ENCODE measurements around the gene PTGES. TPM values are rescaled to one million over a fixed set of nuclear protein-coding genes. Genes with fewer than 3 reads are reported as not detected.

PTGES gene
- total and polyA plus RNA-seq, 7 donors, result 0.32 to 0.68 (median 0.40) TPM

DNA sequence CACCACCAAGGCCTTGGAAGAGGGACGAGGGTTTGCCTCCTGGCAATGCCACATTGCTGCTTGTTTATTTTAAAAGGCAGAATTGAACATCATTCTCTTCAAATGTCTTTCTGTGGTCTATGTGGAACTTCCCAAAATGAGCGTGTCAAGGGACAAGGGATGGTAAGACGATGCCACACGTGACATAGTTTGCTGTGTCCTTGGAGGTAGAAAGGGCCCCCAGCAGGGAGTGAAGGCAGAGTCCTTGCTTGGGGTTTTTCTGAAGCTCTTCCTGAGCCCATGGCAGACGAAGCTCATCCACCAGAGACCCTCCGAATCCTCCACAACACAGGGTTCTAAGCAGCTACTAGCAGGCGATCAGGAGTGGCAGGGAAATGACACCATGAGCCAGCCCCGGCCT, 59.1 kb downstream of the PTGES start:
- DNase-seq, result no peak
- H3K27me3 ChIP-seq (ENCODE audit: insufficient read depth in 3 of 3, low read length in 2 of 3), result peaks cover 0 to 25% (median 14%) of the 10 kb centered on the region in 3 donors
- H3K27ac ChIP-seq, result no peak overlapping the region
- 53 to 75% (median 54%) methylated on average over 8 of the region's 8 CpGs for WGBS, 3 donors
- no peaks in the 10 kb centered on the region for H3K9me3 ChIP-seq
- intact Hi-C loops (cut with DNase I), result no loop called here
- no peak overlapping the region for H3K4me3 ChIP-seq
- no peak for ATAC-seq
- H3K4me1 ChIP-seq, result no peaks in the 10 kb centered on the region
- no peaks in the 10 kb centered on the region for H3K36me3 ChIP-seq (ENCODE audit: insufficient read depth in 1 of 2, low read depth in 1 of 2)
- TF ChIP-seq, protein P1, sequence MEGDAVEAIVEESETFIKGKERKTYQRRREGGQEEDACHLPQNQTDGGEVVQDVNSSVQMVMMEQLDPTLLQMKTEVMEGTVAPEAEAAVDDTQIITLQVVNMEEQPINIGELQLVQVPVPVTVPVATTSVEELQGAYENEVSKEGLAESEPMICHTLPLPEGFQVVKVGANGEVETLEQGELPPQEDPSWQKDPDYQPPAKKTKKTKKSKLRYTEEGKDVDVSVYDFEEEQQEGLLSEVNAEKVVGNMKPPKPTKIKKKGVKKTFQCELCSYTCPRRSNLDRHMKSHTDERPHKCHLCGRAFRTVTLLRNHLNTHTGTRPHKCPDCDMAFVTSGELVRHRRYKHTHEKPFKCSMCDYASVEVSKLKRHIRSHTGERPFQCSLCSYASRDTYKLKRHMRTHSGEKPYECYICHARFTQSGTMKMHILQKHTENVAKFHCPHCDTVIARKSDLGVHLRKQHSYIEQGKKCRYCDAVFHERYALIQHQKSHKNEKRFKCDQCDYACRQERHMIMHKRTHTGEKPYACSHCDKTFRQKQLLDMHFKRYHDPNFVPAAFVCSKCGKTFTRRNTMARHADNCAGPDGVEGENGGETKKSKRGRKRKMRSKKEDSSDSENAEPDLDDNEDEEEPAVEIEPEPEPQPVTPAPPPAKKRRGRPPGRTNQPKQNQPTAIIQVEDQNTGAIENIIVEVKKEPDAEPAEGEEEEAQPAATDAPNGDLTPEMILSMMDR (IDR thresholded peaks at IDR 0.05), result no peak

GRCh38 chr9:129692534-129692933, 60.3 kb downstream of the PTGES start:
- WGBS, 3 donors, result 83 to 88% (median 87%) methylated on average over 5 of the region's 5 CpGs

More at GRCh38 chr9:129692534-129692933, 60.3 kb downstream of the PTGES start:
- TF ChIP-seq, protein P1 (IDR thresholded peaks at IDR 0.05), result no peak
- peaks cover 0 to 15% (median 13%) of the 10 kb centered on the region in 3 donors for H3K27me3 ChIP-seq (ENCODE audit: insufficient read depth in 3 of 3, low read length in 2 of 3)
- intact Hi-C loops (cut with DNase I), result no loop called here
- ATAC-seq (no peak), DNase-seq (no peak)
- no peaks in the 10 kb centered on the region for H3K36me3 ChIP-seq (ENCODE audit: insufficient read depth in 1 of 2, low read depth in 1 of 2)
- H3K4me3 ChIP-seq, result no peak overlapping the region
- H3K9me3 ChIP-seq, result no peaks in the 10 kb centered on the region
- H3K4me1 ChIP-seq, result no peaks in the 10 kb centered on the region
- H3K27ac ChIP-seq, result no peak overlapping the region

Other genes starting within 250 kb of the PTGES start
- not detected for gene C9orf50, start 131.9 kb downstream of the PTGES start, total RNA-seq
- not detected for gene C9orf50, start 131.9 kb downstream of the PTGES start, polyA plus RNA-seq
- 10 to 100 TPM; 67.5 to 98.2 (median 72.0) TPM for gene NTMT1, start 126.9 kb downstream of the PTGES start, total RNA-seq
- 100 to 1,000 TPM in 2 of 3 donors, 10 to 100 TPM in 1; 92.9 to 178 (median 112) TPM for gene NTMT1, start 126.9 kb downstream of the PTGES start, polyA plus RNA-seq
- gene ASB6, start 110.9 kb downstream of the PTGES start, total RNA-seq, result 10 to 100 TPM in 1 of 4 donors, 1 to 10 TPM in 3; 6.3 to 11.9 (median 8.6) TPM
- gene ASB6, start 110.9 kb downstream of the PTGES start, polyA plus RNA-seq, result 10 to 100 TPM in 2 of 3 donors, 1 to 10 TPM in 1; 8.0 to 20.2 (median 14.9) TPM
- 1 to 10 TPM in 1 of 4 donors, under 1 TPM in 3; 0.27 to 1.1 (median 0.50) TPM for gene PRRX2, start 87.4 kb downstream of the PTGES start, total RNA-seq
- gene PRRX2, start 87.4 kb downstream of the PTGES start, polyA plus RNA-seq, result under 1 TPM; 0.03 to 0.52 (median 0.34) TPM
- gene TOR1B, start 50.1 kb upstream of the PTGES start, total RNA-seq, result 10 to 100 TPM; 13.5 to 15.9 (median 14.3) TPM
- gene TOR1B, start 50.1 kb upstream of the PTGES start, polyA plus RNA-seq, result 10 to 100 TPM; 13.0 to 30.1 (median 15.9) TPM
- 10 to 100 TPM; 10.4 to 18.5 (median 12.9) TPM for gene TOR1A, start 71.1 kb upstream of the PTGES start, total RNA-seq
- 10 to 100 TPM; 17.9 to 25.4 (median 24.0) TPM for gene TOR1A, start 71.1 kb upstream of the PTGES start, polyA plus RNA-seq
- 10 to 100 TPM; 37.1 to 53.2 (median 44.5) TPM for gene C9orf78, start 82.2 kb upstream of the PTGES start, total RNA-seq
- 100 to 1,000 TPM in 1 of 3 donors, 10 to 100 TPM in 2; 73.0 to 157 (median 98.0) TPM for gene C9orf78, start 82.2 kb upstream of the PTGES start, polyA plus RNA-seq
- 10 to 100 TPM; 12.6 to 18.4 (median 16.5) TPM for gene USP20, start 82.4 kb upstream of the PTGES start, total RNA-seq
- gene USP20, start 82.4 kb upstream of the PTGES start, polyA plus RNA-seq, result 10 to 100 TPM in 2 of 3 donors, 1 to 10 TPM in 1; 9.5 to 16.2 (median 11.1) TPM

All from psoas muscle (tissue), 8 donors.